ENCODE measurements around the gene RFX4.

DNA sequence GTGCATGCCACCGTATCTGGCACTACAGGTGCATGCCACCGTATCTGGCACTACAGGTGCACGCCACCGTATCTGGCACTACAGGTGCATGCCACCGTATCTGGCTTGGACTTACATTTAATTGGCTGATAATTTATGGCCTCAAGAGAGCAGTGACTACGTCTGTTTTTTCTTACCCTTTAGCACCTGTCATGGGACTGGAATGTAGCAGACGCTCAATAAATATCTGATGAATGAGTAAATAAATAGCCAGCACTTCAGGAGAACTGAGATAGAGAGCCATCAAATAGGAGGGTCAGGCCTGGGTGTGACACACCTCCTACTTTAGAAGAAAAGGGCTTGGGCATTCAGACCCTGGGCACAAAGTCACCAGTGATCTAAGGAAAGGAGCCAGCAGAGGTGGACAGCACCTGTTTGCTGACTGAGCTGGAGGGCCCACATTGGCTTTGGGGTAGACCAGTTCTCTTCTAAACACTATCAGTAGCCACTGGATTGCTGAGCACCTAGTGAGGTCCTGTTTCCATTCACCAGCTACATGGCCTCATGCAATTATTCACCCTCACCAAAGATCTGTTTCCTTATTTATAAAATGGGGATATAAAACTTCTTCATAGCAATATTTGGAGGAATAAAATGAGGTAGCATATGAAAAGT, 50.1 kb downstream of the RFX4 start:
- TF ChIP-seq, protein P1, sequence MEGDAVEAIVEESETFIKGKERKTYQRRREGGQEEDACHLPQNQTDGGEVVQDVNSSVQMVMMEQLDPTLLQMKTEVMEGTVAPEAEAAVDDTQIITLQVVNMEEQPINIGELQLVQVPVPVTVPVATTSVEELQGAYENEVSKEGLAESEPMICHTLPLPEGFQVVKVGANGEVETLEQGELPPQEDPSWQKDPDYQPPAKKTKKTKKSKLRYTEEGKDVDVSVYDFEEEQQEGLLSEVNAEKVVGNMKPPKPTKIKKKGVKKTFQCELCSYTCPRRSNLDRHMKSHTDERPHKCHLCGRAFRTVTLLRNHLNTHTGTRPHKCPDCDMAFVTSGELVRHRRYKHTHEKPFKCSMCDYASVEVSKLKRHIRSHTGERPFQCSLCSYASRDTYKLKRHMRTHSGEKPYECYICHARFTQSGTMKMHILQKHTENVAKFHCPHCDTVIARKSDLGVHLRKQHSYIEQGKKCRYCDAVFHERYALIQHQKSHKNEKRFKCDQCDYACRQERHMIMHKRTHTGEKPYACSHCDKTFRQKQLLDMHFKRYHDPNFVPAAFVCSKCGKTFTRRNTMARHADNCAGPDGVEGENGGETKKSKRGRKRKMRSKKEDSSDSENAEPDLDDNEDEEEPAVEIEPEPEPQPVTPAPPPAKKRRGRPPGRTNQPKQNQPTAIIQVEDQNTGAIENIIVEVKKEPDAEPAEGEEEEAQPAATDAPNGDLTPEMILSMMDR (IDR thresholded peaks at IDR 0.05): no peak
- TF ChIP-seq POLR2A (IDR thresholded peaks at IDR 0.05; ENCODE audit: low read depth) (no peak), POLR2AphosphoS5 (IDR thresholded peaks at IDR 0.05) (no peak), EP300 (IDR thresholded peaks at IDR 0.05) (no peak)
